NCI-H524 (cell line): ENCODE measurements around the gene ARHGEF4.

ENCODE experiments used
- DNase-seq, 2 experiments: peaks; one replicate each; lab custom pipeline; 2025; lab: John Stamatoyannopoulos, UW

The ARHGEF4 gene

DNA sequence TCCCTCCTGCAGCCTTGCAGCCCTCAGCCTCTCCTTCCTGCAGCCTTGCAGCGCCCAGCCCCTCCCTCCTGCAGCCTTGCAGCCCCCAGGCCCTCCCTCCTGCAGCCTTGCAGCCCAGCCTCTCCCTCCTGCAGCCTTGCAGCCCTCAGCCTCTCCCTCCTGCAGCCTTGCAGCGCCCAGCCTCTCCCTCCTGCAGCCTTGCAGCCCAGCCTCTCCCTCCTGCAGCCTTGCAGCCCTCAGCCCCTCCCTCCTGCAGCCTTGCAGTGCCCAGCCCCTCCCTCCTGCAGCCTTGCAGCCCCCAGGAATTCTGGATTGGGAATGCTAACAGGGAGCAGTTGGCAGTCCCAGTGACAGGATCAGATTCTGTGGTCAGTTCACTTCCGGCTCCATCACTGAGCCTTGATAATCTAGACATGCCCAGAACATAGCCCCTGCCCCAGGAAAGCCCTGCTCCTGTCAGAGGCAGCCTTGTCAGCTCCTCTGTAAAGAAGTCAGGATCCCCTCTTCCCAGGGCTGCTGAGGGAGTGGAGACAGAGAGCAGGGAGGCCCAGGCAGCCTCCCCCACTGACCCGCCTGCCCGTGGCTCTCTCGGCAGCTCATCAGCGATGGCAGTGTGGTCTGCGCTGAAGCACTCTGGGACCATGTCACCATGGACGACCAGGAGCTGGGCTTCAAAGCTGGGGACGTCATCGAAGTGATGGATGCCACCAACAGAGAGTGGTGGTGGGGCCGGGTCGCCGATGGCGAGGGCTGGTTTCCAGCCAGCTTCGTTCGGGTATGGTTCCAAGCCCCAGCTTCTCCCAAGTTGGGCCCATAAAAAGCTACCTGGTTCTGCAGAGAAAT is 201.8 kb downstream of the ARHGEF4 start:
- DNase-seq = no peak

DNA sequence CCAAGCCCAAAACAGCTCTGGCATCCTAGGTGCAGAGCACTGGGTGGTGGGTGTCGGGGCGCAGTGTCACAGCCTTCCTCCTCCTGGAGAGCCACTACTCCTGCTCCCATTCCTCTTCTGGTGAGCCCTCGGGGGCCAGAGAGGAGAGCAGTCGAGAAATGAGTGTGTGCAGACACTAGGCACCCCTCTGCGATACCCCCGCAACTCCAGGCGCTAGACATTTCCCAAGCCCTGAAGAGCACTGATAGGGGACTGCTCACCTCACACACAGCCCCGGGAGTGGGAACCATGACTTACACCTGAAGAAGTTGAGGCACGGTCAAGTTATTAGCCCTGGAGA is 202.4 kb downstream of the ARHGEF4 start:
- no peak for DNase-seq

DNA sequence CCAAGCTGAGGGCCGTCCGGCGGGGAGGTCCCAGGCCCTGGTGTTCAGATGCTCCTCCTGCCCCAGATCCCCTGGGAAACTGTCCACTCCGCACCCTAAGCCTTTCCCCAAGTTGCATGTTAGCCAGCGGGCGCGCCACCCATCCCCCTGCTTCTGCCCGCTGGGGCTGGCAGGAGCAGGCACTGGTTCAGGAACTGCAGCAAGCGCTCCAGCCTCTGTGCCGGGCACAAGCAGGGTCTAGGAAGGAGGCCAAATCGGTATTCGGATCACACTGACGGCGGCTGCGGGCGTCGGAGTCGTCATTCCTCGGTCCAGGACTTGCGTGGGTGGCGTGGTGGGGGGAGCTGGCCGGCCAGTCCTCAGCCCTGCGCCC is 202.8 kb downstream of the ARHGEF4 start:
- DNase-seq = no peak

DNA sequence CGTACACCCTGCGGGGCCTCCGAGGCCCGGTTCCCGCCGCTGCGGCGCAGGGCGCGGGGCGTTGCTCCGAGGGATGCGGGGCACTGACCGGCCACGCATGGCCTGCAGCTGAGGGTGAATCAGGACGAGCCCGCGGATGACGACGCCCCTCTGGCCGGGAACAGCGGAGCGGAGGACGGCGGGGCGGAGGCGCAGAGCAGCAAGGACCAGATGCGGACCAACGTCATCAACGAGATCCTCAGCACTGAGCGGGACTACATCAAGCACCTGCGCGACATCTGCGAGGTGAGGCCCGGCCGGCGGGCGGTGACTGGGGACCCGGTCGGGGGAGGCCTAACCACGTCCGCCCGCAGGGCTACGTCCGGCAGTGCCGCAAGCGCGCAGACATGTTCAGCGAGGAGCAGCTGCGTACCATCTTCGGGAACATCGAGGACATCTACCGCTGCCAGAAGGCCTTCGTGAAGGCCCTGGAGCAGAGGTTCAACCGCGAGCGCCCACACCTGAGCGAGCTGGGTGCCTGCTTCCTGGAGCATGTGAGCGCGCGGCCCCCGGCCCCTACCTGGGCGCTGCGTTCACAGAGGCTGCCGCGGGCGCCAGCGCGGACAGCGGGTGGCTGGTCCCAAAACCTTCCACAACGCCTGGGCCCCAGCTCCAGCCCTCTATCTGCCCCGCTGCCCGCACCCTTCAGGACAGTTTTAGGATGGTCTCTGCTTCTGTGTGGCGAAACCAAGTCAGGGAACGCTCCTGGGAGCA is 203.4 kb downstream of the ARHGEF4 start:
- DNase-seq = no peak

DNA sequence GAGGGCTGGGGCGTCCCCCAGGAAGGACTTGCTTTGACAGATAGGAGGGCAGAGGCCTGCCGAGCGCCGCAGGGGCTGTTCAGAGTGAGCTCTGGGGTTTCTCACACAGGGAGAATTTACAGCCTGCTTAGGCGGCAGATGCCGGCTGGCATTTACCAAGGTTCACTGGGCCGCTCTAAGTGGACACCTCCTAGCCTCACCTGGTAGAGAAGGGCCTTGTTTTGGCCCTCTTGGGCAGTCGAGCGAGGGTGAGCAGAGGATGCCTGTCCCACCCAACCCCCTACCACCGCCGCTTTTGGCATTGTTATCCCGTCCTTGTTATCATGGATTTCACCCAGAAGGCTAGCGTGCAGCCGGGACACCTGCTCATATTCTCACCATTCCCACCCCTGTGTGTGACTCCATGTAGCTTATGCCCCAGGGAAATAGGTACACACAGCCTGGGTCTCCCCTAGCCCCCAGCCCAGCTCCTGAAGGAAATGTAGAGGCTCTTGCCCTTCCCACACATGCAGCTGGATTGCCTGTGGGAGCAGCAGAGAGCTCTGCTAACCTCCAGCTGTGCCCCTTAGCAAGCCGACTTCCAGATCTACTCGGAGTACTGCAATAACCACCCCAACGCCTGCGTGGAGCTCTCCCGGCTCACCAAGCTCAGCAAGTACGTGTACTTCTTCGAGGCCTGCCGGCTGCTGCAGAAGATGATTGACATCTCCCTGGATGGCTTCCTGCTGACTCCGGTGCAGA is 204.1 kb downstream of the ARHGEF4 start:
- no peak for DNase-seq

DNA sequence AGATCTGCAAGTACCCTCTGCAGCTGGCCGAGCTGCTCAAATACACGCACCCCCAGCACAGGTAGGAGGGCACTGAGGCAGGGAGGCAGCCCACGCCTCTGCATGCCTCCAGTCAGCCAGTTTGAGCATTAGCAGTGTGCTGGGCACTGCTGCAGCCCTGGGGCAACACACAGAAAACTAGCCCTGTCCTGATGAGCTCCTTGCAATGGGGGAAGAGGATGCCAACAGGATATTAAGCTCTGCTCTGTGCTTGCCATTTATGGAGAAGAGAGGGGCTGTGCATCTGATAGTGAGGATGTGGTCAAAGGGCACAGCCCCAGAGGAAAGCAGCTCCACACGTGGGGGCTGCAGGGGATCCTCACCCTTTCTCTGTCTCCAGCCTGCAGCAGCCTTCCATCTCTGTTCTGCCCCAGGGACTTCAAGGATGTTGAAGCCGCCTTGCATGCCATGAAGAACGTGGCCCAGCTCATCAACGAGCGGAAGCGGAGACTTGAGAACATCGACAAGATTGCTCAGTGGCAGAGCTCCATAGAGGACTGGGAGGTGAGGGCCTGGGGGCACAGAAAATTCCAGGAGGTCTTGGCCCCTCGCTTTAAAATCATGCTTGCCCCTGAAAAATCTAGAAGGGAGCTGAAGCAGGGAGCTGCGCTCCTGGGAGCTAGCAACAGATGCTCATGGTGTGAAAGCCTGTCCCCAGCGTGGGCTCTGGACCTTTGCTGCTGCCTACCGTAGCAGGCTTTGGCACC is 204.9 kb downstream of the ARHGEF4 start:
- no peak for DNase-seq

DNA sequence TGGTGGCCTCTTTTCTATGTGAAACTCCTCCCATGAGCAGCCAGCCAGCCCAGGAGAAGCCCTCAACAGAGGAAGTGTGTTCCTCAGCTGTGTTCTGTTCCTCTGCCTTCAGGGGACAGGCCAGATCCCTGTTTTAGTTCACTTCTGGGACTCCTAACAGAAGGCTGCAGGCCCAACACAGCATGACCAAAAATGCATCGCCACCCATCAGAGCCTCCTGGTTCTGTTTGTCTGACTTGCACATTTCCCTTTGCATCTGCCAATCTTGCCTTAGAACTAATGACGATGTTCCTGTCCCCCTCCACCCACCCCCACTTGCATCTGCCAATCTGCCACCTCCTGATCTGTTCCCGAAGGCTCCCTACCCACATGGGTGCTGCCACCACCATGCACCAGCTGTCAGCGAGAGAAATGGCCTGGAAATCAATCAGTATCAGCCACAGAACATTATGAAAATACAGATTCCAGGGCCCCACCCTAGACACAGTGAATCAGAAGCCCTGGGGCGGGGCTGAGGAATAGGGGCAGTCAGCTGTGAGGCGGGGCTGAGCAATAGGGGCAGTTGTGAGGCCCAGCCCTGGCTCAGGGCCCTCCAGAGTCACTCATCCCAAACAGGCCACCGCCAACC is 205.5 kb downstream of the ARHGEF4 start:
- no peak for DNase-seq

DNA sequence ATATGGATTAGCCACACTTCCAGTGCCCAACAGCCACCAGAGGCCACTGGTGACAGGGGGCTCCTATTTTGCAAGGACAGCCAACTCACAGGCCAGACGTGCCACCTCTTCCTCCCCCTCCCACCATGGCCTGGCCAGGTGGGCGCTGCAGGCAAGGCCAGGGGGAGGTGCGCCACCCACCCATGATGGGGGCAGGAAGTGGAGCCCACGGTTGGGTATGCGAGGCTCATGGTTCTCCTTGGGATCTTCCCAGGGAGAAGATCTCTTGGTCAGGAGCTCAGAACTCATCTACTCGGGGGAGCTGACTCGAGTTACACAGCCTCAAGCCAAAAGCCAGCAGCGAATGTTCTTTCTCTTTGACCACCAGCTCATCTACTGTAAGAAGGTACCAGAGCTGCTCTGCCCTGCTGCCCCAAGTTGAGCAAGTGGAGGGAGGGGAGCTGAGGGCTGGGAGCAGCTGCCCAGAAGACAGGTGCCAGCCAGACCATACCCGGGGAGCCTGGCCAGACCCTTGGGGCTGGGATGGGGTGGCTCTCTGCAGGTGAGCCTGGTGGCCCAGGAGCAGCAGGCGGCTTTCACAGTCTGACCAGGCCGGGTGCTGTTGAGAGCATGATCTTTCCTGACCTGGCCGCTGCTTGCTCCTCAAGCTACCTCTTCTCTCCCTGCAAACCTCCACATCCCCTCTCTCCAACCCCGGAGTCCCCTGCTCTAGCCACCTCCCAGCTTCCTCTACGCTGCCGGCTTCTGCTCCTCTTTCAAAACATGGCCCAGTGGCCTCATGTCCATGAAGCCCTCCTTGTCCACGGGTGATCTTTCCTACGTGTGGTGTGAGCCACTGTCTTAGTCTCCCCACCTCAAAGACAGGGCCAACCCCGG is 206.7 kb downstream of the ARHGEF4 start:
- no peak for DNase-seq

DNA sequence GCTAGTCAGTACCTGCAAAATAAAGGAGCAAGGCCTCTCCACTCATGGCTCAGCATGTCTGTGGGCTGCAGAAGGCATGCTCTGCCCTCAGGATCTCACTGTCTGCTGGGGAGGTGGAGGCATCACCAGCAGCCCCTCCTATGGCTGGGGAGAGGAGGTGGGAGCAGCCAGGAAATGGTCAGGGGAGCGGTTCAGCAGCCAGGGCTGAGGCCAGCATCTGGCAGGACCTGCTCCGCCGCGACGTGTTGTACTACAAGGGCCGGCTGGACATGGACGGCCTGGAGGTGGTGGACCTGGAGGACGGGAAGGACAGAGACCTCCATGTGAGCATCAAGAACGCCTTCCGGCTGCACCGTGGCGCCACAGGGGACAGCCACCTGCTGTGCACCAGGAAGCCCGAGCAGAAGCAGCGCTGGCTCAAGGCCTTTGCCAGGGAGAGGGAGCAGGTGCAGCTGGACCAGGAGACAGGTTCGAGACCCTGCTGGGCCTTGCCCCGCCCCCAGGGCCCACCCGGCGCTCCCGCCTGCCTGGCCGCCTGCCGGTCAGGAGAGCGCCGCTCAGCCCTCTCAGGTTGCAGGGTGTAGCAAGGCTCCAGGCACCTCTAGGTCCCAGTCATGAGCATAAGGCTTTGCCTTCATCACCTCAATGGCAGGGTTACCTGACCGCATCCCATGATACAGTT is 207.5 kb downstream of the ARHGEF4 start:
- DNase-seq = no peak

DNA sequence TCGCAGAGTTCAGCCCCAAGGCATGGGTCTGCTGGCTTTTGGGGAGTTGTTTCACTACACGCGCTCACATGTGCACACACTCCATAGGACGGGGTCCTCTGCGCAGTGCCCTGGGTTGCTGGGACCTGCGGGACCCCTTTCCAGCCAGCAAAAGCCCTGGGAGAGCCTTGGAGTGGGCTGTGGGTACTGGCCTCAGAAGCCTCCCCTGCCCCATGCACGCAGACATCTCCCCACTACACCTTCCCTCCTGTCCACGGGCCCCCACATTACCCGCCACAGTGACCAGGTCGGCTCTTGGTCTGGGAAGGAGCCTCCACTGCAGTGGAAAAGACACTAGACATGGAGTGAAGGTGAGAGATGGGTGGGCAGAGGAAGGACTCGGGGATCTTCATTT is 208.0 kb downstream of the ARHGEF4 start:
- DNase-seq = no peak

DNA sequence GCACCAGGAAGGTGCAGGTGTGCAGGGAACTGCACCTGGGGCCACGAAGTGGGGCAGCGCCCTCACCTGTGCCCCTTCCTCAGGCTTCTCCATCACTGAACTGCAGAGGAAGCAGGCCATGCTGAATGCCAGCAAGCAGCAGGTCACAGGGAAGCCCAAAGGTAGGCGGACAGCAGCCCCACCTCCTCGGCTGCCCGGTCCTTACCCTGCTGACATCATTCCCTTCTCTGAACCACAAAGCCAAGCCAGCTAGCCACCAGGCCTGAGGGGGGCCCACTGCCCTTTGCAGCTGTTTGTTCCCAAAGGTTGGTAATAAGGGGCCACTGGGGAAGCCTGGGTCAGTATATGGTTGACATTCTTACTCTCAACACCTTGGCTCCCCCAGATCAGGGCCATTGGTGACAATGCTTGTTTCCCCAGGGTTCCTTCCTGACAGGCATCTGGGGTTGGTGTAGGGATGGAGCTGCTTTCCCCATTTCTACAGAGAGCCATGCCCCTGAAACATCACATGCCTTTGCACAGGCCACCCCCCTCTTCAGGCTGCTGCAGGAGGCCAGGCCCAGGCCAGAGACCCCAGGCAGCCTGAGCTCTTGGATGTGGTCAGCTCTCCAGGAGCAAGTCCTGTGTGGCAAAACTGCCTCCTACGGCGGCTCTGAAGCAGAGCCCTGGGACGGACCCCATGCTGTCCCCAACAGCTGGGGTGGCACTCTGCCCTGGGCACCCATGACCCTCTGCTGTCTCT is 208.7 kb downstream of the ARHGEF4 start:
- no peak for DNase-seq

DNA sequence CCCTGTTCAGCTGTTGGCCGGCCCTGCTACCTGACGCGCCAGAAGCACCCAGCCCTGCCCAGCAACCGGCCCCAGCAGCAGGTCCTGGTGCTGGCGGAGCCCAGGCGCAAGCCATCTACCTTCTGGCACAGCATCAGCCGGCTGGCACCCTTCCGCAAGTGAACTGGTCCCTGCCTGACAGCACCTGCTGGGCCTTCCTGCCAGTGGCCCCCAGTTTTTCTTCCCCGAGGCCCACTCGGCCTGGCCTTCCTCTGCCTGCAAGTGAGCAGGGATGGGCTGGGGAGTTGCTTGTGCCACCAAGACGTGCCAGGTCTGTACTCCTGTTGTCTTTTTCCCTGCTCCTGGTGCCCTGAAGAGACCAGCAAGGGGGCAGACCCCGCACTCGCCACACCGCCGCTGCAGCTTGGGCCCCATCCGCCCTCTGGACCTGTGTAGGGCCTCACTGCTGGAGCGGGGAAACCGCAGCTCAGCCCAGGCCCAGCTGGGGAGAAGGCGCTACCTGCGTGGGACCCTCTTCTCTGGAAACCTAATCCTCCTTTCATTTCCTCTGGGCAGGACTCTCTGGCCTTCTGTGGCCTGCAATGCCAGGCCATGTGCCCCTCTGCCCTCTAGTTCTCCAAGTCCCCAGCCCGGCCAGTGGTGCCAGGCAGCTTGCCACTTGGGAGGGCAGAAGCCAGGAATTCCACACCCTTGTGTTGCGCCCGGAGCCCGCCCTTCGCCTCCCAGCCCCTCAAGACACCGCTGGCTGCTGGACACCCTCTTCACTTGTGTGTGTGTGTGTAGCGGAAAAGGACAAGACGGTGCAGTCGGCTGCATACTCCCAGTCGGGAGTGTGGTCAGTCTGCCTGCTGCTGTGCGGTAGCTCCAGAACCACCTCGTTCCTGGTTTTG is 209.6 kb downstream of the ARHGEF4 start:
- DNase-seq = no peak

DNA sequence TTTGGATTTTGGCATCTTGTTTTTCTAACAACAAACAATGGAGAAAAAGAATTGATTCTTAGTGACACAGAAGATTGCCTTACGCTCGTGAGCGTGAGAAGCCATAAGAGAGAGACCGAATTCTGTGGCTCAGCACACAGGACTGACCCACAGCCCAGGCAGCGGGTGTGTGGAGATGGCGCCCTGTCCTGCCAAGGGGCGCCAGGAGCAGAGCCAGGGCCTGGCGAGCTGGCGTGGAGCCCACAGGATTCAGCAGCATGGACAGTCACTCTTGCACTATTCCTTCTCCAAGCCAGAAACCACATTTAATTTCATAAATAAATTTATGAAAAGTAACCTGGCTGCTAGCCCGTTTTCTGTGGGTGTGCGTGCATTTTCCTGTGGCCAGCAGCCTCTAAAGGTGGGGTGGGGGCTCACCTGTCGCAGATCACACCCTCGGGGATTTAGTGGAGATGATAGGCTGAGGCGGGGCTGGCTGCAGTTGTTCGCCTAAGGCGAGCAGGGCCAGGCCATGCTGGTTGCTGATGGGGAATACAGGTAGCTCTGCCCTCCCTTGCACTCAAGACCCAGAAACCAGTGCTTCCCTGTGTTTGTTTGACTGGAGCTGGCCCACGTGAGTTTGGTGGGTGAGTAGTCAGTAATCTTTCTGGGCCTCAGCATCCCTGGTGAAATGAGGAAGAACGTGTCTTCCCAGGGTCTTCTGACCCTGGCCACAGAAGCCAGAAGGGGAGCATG is 210.4 kb downstream of the ARHGEF4 start:
- DNase-seq = no peak

DNA sequence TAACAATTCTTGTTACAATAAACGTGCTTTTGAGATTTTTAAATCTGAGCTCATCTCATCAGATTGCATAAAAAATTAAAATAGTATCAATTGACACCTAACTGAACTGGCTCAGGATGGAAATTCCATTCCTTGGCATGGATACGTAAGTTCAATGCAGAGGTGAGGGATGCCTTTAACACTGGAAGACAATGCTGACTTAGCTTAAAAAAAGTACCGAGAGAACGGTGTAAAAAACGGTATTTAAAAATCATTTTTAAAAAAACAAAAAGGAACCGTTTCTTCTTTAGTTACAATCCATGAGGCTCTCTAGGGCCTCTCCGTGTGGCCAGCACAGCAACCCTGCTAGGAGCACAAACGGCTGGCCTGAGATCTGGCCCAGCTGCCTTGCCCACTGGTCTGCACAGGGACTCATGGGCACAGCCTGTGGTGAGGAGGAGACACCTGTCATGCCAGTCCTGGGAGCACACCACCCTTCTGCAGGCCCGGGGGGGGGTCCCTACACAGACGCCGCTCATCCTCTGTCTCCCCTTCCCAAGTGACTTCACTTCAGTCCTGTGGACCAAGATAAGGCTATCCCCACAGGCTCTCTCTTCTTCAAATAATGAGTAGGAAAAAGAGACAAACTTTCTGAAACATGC is 211.3 kb downstream of the ARHGEF4 start:
- DNase-seq = no peak

DNA sequence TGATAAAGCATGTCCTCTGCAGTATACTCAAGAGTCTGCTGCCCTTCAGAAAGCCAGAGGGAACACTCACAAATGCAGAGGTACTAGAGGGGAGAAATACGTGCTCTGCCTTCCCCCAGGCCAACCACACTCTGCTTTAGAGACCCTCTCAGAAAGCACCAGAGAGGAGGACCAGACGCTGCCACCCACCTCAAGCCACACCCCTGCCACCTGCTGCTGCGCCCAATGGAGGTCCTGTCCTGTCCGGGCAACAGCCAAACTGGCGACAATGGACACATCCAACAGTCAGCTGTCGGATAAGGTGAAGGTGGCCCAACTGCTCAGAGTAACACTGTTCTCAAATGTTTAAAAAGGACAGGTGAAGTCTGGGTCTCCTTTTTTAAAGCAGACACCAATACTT is 211.9 kb downstream of the ARHGEF4 start:
- no peak for DNase-seq

DNA sequence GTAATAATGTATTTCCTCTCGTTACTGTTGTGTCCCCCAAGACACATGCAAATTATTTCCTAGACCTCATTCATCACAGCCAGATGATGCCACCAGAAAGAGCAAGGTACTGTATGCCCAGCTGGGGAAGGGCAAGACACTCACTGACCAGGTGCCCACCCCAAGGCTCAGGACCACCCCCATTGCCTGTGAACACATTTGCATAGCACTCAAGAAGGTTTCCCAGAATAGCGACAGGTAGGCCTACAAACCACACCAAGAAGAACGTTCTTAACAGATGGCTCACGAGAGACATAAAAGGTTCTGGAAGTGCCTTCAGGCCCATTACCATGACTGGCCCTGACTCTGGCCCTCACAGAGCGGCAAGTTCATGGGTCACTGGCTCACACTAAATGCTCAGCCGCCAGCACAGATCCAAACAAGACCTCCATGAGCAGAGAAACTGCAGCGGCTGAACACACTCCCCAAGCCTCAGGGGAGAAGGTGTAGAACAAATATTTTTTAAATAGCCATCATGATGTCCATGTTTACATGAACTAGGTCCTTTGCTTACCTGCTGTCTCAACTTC is 212.5 kb downstream of the ARHGEF4 start:
- DNase-seq = no peak

DNA sequence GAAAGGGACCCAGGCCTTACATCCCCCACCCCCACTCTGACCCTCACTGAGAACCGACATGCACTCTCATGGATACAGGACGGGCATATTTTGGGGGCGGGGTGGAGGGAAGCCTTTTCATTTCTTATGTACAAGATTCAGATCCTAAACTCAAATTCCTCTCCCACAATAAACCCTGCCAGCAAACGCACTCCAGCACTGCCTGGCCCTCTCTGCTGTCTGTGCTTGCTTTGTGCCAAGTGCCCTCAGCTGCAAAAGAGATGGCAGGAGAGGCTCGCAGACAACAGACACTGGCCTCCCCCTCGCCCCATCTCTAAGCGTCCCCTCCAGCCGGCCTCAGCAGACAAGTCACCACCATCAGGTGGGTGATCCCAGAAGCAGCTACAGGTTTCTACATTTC is 214.2 kb downstream of the ARHGEF4 start:
- DNase-seq = no peak
